Mesenchymal stem cell (in vitro differentiated cells and primary cell): ENCODE measurements around the gene ARHGAP18.

Experiments
- DNase-seq: peaks from one replicate; pipeline ENCODE4 v3.0.0-alpha.2; 2013
- H2AFZ ChIP-seq: one replicate; pipeline ENCODE4 v1.6.1; 2013; ENCODE audit warnings: low read depth, mild to moderate bottlenecking, control low read depth, inconsistent platforms, low read length, moderate library complexity
- H2AK5ac ChIP-seq: 2 replicates; pipeline ENCODE4 v1.6.1; 2013; ENCODE audit warnings: low read length, moderate library complexity, mild to moderate bottlenecking, inconsistent platforms; ENCODE audit not compliant: severe bottlenecking
- H2BK120ac ChIP-seq: one replicate; pipeline ENCODE4 v1.6.1; 2013; ENCODE audit warnings: low read depth, mild to moderate bottlenecking, inconsistent platforms, low read length, moderate library complexity
- H2BK12ac ChIP-seq, 2 experiments: one replicate each; pipeline ENCODE4 v1.6.1; 2013; ENCODE audit warnings: inconsistent platforms in 2 of 2, low read length in 2 of 2, mild to moderate bottlenecking in 2 of 2, moderate library complexity in 2 of 2, control low read depth in 1 of 2
- H2BK15ac ChIP-seq: one replicate; pipeline ENCODE4 v1.6.1; 2013; ENCODE audit warnings: mild to moderate bottlenecking, low read depth, inconsistent platforms; ENCODE audit not compliant: poor library complexity, severe bottlenecking
- H2BK5ac ChIP-seq: 2 replicates; pipeline ENCODE4 v1.6.1; 2013; ENCODE audit warnings: low read depth, mild to moderate bottlenecking, low read length, control low read depth, inconsistent platforms; ENCODE audit not compliant: poor library complexity, severe bottlenecking
- H3K14ac ChIP-seq, 2 experiments: one replicate each; pipeline ENCODE4 v1.6.1; 2013; ENCODE audit warnings: inconsistent platforms in 2 of 2, low read length in 2 of 2, control low read depth in 1 of 2, mild to moderate bottlenecking in 1 of 2, moderate library complexity in 1 of 2
- H3K18ac ChIP-seq, 2 experiments: one replicate each; pipeline ENCODE4 v1.6.1; 2013; ENCODE audit warnings: inconsistent platforms in 2 of 2, low read length in 2 of 2, control low read depth in 1 of 2, low read depth in 1 of 2, mild to moderate bottlenecking in 1 of 2
- H3K23ac ChIP-seq, 2 experiments: one replicate each; pipeline ENCODE4 v1.6.1; 2013; ENCODE audit warnings: inconsistent platforms in 2 of 2, low read length in 2 of 2, mild to moderate bottlenecking in 2 of 2, moderate library complexity in 2 of 2, control low read depth in 1 of 2
- H3K27ac ChIP-seq: 2 replicates; pipeline ENCODE4 v1.5.1; 2013; ENCODE audit warnings: mild to moderate bottlenecking, moderate library complexity, low read length, control low read depth, inconsistent platforms; ENCODE audit not compliant: poor library complexity, severe bottlenecking
- H3K27me3 ChIP-seq, 2 experiments: 2 replicates each; pipeline versions ENCODE4 v1.6.1 to v1.7.0; 2013; ENCODE audit warnings: low read length in 2 of 2, mild to moderate bottlenecking in 2 of 2, moderate library complexity in 2 of 2, control low read depth in 1 of 2, inconsistent platforms in 1 of 2; ENCODE audit not compliant: control insufficient read depth in 1 of 2, insufficient read depth in 1 of 2
- H3K36me3 ChIP-seq, 2 experiments: 2 replicates each; pipeline versions ENCODE4 v1.6.1 to v1.7.0; 2013; ENCODE audit warnings: low read length in 2 of 2, control low read depth in 1 of 2, inconsistent platforms in 1 of 2, low read depth in 1 of 2, mild to moderate bottlenecking in 1 of 2; ENCODE audit not compliant: insufficient read depth in 2 of 2, control insufficient read depth in 1 of 2
- H3K4ac ChIP-seq, 2 experiments: one replicate each; pipeline ENCODE4 v1.6.1; 2013; ENCODE audit warnings: inconsistent platforms in 2 of 2, low read length in 2 of 2, mild to moderate bottlenecking in 2 of 2, moderate library complexity in 2 of 2, control low read depth in 1 of 2, low read depth in 1 of 2
- H3K4me1 ChIP-seq: 2 replicates; pipeline ENCODE4 v1.6.1; 2013; ENCODE audit warnings: low read depth, low read length, control low read depth; ENCODE audit not compliant: control insufficient read depth, insufficient read depth
- H3K4me2 ChIP-seq: 2 replicates; pipeline ENCODE4 v1.6.1; 2013; ENCODE audit warnings: low read length, mild to moderate bottlenecking, inconsistent platforms; ENCODE audit not compliant: poor library complexity, severe bottlenecking
- H3K4me3 ChIP-seq, 2 experiments: 2 replicates each; pipeline versions ENCODE4 v1.5.1 to v1.7.0; 2013; ENCODE audit warnings: low read length in 2 of 2, mild to moderate bottlenecking in 2 of 2, control low read depth in 1 of 2, low read depth in 1 of 2; ENCODE audit not compliant: insufficient read depth in 1 of 2
- H3K79me1 ChIP-seq: replicated peaks from 2 replicates; pipeline ENCODE4 v1.6.1; 2013; ENCODE audit warnings: mild to moderate bottlenecking, control low read depth, low read length, inconsistent platforms; ENCODE audit not compliant: poor library complexity, severe bottlenecking
- H3K9ac ChIP-seq: 2 replicates; pipeline ENCODE4 v1.7.0; 2013; ENCODE audit warnings: mild to moderate bottlenecking, low read length, moderate library complexity
- H3K9me3 ChIP-seq: 2 replicates; pipeline ENCODE4 v1.7.0; 2013; ENCODE audit warnings: mild to moderate bottlenecking, low read length; ENCODE audit not compliant: control insufficient read depth
- H4K8ac ChIP-seq: one replicate; pipeline ENCODE4 v1.6.1; 2013; ENCODE audit warnings: inconsistent platforms, mild to moderate bottlenecking, low read length, moderate library complexity
- H4K91ac ChIP-seq: one replicate; pipeline ENCODE4 v1.6.1; 2013; ENCODE audit warnings: mild to moderate bottlenecking, low read length, inconsistent platforms
- WGBS: methylation state at CpG from one replicate; pipeline ENCODE4 v1.1.7; 2013; ENCODE audit warnings: mixed read lengths; 5-methylcytosine and 5-hydroxymethylcytosine counted together

ARHGAP18 gene

GRCh38 chr6:129555206-129555832 is 154.7 kb downstream of the ARHGAP18 start:
- Histone ChIP-seq H3K4me1 (no peaks in the 10 kb centered on the region), H3K79me1 (peaks cover 3% of the 10 kb centered on the region), H2BK12ac (no peak overlapping the region), H3K4me3 (no peak overlapping the region), H4K8ac (no peak overlapping the region), H2AK5ac (no peak overlapping the region), H3K23ac (no peak overlapping the region), H2BK5ac (no peak overlapping the region), H2AFZ (no peak overlapping the region), H4K91ac (no peak overlapping the region), H3K4ac (no peak overlapping the region), H3K9ac (no peak overlapping the region), H3K27ac (no peak overlapping the region), H3K36me3 (peaks cover 8 to 26% of the 10 kb centered on the region in 2 experiments), H3K9me3 (no peaks in the 10 kb centered on the region), H3K14ac (no peak overlapping the region), H3K27me3 (no peaks in the 10 kb centered on the region), H3K18ac (no peak overlapping the region), H2BK120ac (no peak overlapping the region), H2BK15ac (no peak overlapping the region), H3K4me2 (no peak overlapping the region)
- peak; percentile 8 for DNase-seq
- WGBS, result no CpG with 5 or more reads among the region's 5 CpGs

- no peak overlapping the region for H3K18ac ChIP-seq
- no peak overlapping the region for H3K9ac ChIP-seq
- no peak overlapping the region for H2AK5ac ChIP-seq
- H3K9me3 ChIP-seq, result no peaks in the 10 kb centered on the region
- no peak overlapping the region for H2BK15ac ChIP-seq
- H3K27me3 ChIP-seq, result no peaks in the 10 kb centered on the region
- no peak overlapping the region for H3K14ac ChIP-seq
- H2BK120ac ChIP-seq, result no peak overlapping the region
- WGBS, result 95% methylated on average over 2 of the region's 2 CpGs
- H3K4me3 ChIP-seq, result no peak overlapping the region
- H3K4me2 ChIP-seq, result no peak overlapping the region
- H3K36me3 ChIP-seq, result peaks cover 8 to 25% of the 10 kb centered on the region in 2 experiments
- DNase-seq, result no peak
- no peak overlapping the region for H3K27ac ChIP-seq
- H4K91ac ChIP-seq, result no peak overlapping the region
- no peak overlapping the region for H3K23ac ChIP-seq
- H3K4me1 ChIP-seq, result no peaks in the 10 kb centered on the region
- no peak overlapping the region for H2BK12ac ChIP-seq
- H3K4ac ChIP-seq, result no peak overlapping the region
- peaks cover 3% of the 10 kb centered on the region for H3K79me1 ChIP-seq
- no peak overlapping the region for H2BK5ac ChIP-seq
- no peak overlapping the region for H4K8ac ChIP-seq
- H2AFZ ChIP-seq, result no peak overlapping the region
Observed at GRCh38 chr6:129552413-129552812, 157.6 kb downstream of the ARHGAP18 start.

- Histone ChIP-seq H3K9ac (no peak overlapping the region), H3K27ac (no peak overlapping the region), H4K8ac (no peak overlapping the region), H3K36me3 (peaks cover 9 to 30% of the 10 kb centered on the region in 2 experiments), H3K4me1 (no peaks in the 10 kb centered on the region), H2AK5ac (no peak overlapping the region), H2BK15ac (no peak overlapping the region), H2AFZ (no peak overlapping the region), H3K9me3 (no peaks in the 10 kb centered on the region), H2BK5ac (no peak overlapping the region), H3K23ac (no peak overlapping the region), H4K91ac (no peak overlapping the region), H3K4ac (no peak overlapping the region), H3K4me2 (no peak overlapping the region), H3K27me3 (no peaks in the 10 kb centered on the region), H3K79me1 (peaks cover under 1% of the 10 kb centered on the region), H2BK12ac (no peak overlapping the region), H3K18ac (no peak overlapping the region), H3K14ac (no peak overlapping the region), H3K4me3 (no peak overlapping the region), H2BK120ac (no peak overlapping the region)
- no peak for DNase-seq
- WGBS, result no CpG with 5 or more reads among the region's 1 CpG
Observed at GRCh38 chr6:129551486-129551885, 158.5 kb downstream of the ARHGAP18 start.

- H2BK12ac ChIP-seq, result no peak overlapping the region
- DNase-seq, result no peak
- no peak overlapping the region for H3K23ac ChIP-seq
Observed at GRCh38 chr6:129546702-129547101, 163.3 kb downstream of the ARHGAP18 start.

More at GRCh38 chr6:129546702-129547101, 163.3 kb downstream of the ARHGAP18 start:
- Histone ChIP-seq H3K18ac (no peak overlapping the region), H2BK120ac (no peak overlapping the region), H3K9me3 (no peaks in the 10 kb centered on the region), H3K14ac (no peak overlapping the region), H3K27ac (no peak overlapping the region), H3K4ac (no peak overlapping the region), H2BK5ac (no peak overlapping the region), H3K4me2 (no peak overlapping the region), H2AFZ (no peak overlapping the region), H3K9ac (no peak overlapping the region), H3K4me1 (peaks cover 2% of the 10 kb centered on the region), H2BK15ac (no peak overlapping the region), H3K36me3 (peaks cover 6 to 31% of the 10 kb centered on the region in 2 experiments), H3K79me1 (peaks cover 3% of the 10 kb centered on the region), H4K8ac (no peak overlapping the region), H3K27me3 (no peaks in the 10 kb centered on the region), H2AK5ac (no peak overlapping the region), H4K91ac (no peak overlapping the region), H3K4me3 (no peak overlapping the region)
- 73% methylated on average over 1 of the region's 4 CpGs for WGBS
